ENCODE results near the gene BEGAIN. TPM values are rescaled to one million over a fixed set of nuclear protein-coding genes. Genes with fewer than 3 reads are reported as not detected.

The BEGAIN gene
- total RNA-seq = 1 to 10 TPM; 3.3 to 3.4 TPM

GRCh38 chr14:100587086-100587762 lies at the start of gene BEGAIN:
BEGAIN (minus strand) TSS chr14:100587417; CDS start chr14:100587290, 127 bp downstream.
- DNase-seq = peak; percentile 42
- ChIA-PET CTCF (interaction anchor here (1.7 kb wide), 2 partner anchors 59 to 66 kb away, joined by 5 to 6 read pairs; no protein-coding TSS in a partner anchor), POLR2A (no interaction called here)
- Mint-ChIP-seq H3K9me3 (no peaks in the 10 kb centered on the region), H3K4me1 (ENCODE audit: low read depth) (peaks cover 2% of the 10 kb centered on the region), H3K27ac (no peak within 1 kb of the TSS), H3K4me3 (peak within 1 kb of the TSS; percentile 71), H3K36me3 (no peaks in the 10 kb centered on the region), H3K27me3 (peaks cover 9% of the 10 kb centered on the region)
- intact Hi-C loops (cut with micrococcal nuclease) = no loop called here

GRCh38 chr14:100636559-100636958 lies 49.3 kb upstream of the BEGAIN start:
- no peak overlapping the region for H3K4me3 Mint-ChIP-seq
- H3K4me1 Mint-ChIP-seq (ENCODE audit: low read depth) = peaks cover 32% of the 10 kb centered on the region
- H3K27ac Mint-ChIP-seq = no peak overlapping the region
- no peaks in the 10 kb centered on the region for H3K36me3 Mint-ChIP-seq
- H3K9me3 Mint-ChIP-seq = no peaks in the 10 kb centered on the region
- intact Hi-C loops (cut with micrococcal nuclease) = no loop called here
- ChIA-PET POLR2A (no interaction called here), CTCF (interaction anchor here (3.5 kb wide), 1 partner anchor 9 kb away, joined by 26 read pairs; no protein-coding TSS in a partner anchor)
- H3K27me3 Mint-ChIP-seq = peaks cover 2% of the 10 kb centered on the region
- no peak for DNase-seq

- no peaks in the 10 kb centered on the region for H3K36me3 Mint-ChIP-seq
- no peak for DNase-seq
- POLR2A ChIA-PET = no interaction called here
- H3K27me3 Mint-ChIP-seq = no peaks in the 10 kb centered on the region
- H3K27ac Mint-ChIP-seq = no peak overlapping the region
- H3K4me3 Mint-ChIP-seq = no peak overlapping the region
- CTCF ChIA-PET = interaction anchor here (1.0 to 1.1 kb wide), 2 partner anchors 12 to 249 kb away, joined by 3 to 4 read pairs; no protein-coding TSS in a partner anchor
- no peaks in the 10 kb centered on the region for H3K9me3 Mint-ChIP-seq
- H3K4me1 Mint-ChIP-seq (ENCODE audit: low read depth) = peaks cover 6% of the 10 kb centered on the region
- intact Hi-C loops (cut with micrococcal nuclease) = no loop called here
These were observed 46.8 kb upstream of the BEGAIN start for GRCh38 chr14:100634026-100634425.

- no peak for DNase-seq
- H3K4me1 Mint-ChIP-seq (ENCODE audit: low read depth) = peaks cover 2% of the 10 kb centered on the region
- no peaks in the 10 kb centered on the region for H3K27me3 Mint-ChIP-seq
- intact Hi-C loops (cut with micrococcal nuclease) = no loop called here
- H3K9me3 Mint-ChIP-seq = no peaks in the 10 kb centered on the region
- no peak overlapping the region for H3K4me3 Mint-ChIP-seq
- CTCF ChIA-PET = interaction anchor here (0.9 to 1.1 kb wide), 3 partner anchors 12 to 249 kb away, joined by 3 to 4 read pairs (median 3); no protein-coding TSS in a partner anchor
- H3K27ac Mint-ChIP-seq = no peak overlapping the region
- no peaks in the 10 kb centered on the region for H3K36me3 Mint-ChIP-seq
- POLR2A ChIA-PET = no interaction called here
These were observed 46.2 kb upstream of the BEGAIN start for GRCh38 chr14:100633406-100633805.

GRCh38 chr14:100629696-100630095 lies 42.5 kb upstream of the BEGAIN start:
- POLR2A ChIA-PET = no interaction called here
- no peaks in the 10 kb centered on the region for H3K36me3 Mint-ChIP-seq
- no peaks in the 10 kb centered on the region for H3K4me1 Mint-ChIP-seq (ENCODE audit: low read depth)
- H3K4me3 Mint-ChIP-seq = no peak overlapping the region
- no peaks in the 10 kb centered on the region for H3K9me3 Mint-ChIP-seq
- CTCF ChIA-PET = interaction anchor here (1.5 kb wide), 1 partner anchor 16 kb away, joined by 5 read pairs; no protein-coding TSS in a partner anchor
- H3K27me3 Mint-ChIP-seq = peaks cover 2% of the 10 kb centered on the region
- intact Hi-C loops (cut with micrococcal nuclease) = no loop called here
- H3K27ac Mint-ChIP-seq = no peak overlapping the region
- no peak for DNase-seq

GRCh38 chr14:100629098-100629497 lies 41.9 kb upstream of the BEGAIN start:
- no peak overlapping the region for H3K27ac Mint-ChIP-seq
- CTCF ChIA-PET = no interaction called here
- POLR2A ChIA-PET = no interaction called here
- intact Hi-C loops (cut with micrococcal nuclease) = no loop called here
- no peaks in the 10 kb centered on the region for H3K9me3 Mint-ChIP-seq
- H3K4me3 Mint-ChIP-seq = no peak overlapping the region
- H3K4me1 Mint-ChIP-seq (ENCODE audit: low read depth) = no peaks in the 10 kb centered on the region
- H3K36me3 Mint-ChIP-seq = no peaks in the 10 kb centered on the region
- DNase-seq = no peak
- H3K27me3 Mint-ChIP-seq = peaks cover 5% of the 10 kb centered on the region

- intact Hi-C loops (cut with micrococcal nuclease) = no loop called here
- H3K36me3 Mint-ChIP-seq = no peaks in the 10 kb centered on the region
- POLR2A ChIA-PET = no interaction called here
- no peak overlapping the region for H3K27ac Mint-ChIP-seq
- H3K9me3 Mint-ChIP-seq = no peaks in the 10 kb centered on the region
- H3K4me1 Mint-ChIP-seq (ENCODE audit: low read depth) = no peaks in the 10 kb centered on the region
- H3K4me3 Mint-ChIP-seq = no peak overlapping the region
- CTCF ChIA-PET = no interaction called here
- no peak for DNase-seq
- peaks cover 9% of the 10 kb centered on the region for H3K27me3 Mint-ChIP-seq
These were observed 41.0 kb upstream of the BEGAIN start for GRCh38 chr14:100628225-100628624.

GRCh38 chr14:100626614-100627013 lies 39.4 kb upstream of the BEGAIN start:
- intact Hi-C loops (cut with micrococcal nuclease) = no loop called here
- POLR2A ChIA-PET = no interaction called here
- no peak overlapping the region for H3K4me3 Mint-ChIP-seq
- H3K4me1 Mint-ChIP-seq (ENCODE audit: low read depth) = no peaks in the 10 kb centered on the region
- DNase-seq = no peak
- no peak overlapping the region for H3K27ac Mint-ChIP-seq
- H3K27me3 Mint-ChIP-seq = peaks cover 9% of the 10 kb centered on the region
- H3K36me3 Mint-ChIP-seq = no peaks in the 10 kb centered on the region
- H3K9me3 Mint-ChIP-seq = no peaks in the 10 kb centered on the region
- CTCF ChIA-PET = interaction anchor here (0.6 to 2.0 kb wide), 3 partner anchors 9 to 28 kb away, joined by 3 to 12 read pairs (median 3); no protein-coding TSS in a partner anchor

- no peaks in the 10 kb centered on the region for H3K9me3 Mint-ChIP-seq
- no peak for DNase-seq
- no peak overlapping the region for H3K4me3 Mint-ChIP-seq
- ChIA-PET POLR2A (no interaction called here), CTCF (no interaction called here)
- intact Hi-C loops (cut with micrococcal nuclease) = no loop called here
- H3K27me3 Mint-ChIP-seq = peaks cover 9% of the 10 kb centered on the region
- H3K4me1 Mint-ChIP-seq (ENCODE audit: low read depth) = no peaks in the 10 kb centered on the region
- no peak overlapping the region for H3K27ac Mint-ChIP-seq
- H3K36me3 Mint-ChIP-seq = no peaks in the 10 kb centered on the region
These were observed 36.7 kb upstream of the BEGAIN start for GRCh38 chr14:100623961-100624360.

- peaks cover 9% of the 10 kb centered on the region for H3K27me3 Mint-ChIP-seq
These were observed 36.3 kb upstream of the BEGAIN start for GRCh38 chr14:100623557-100623956.

GRCh38 chr14:100622708-100623485 lies 35.7 kb upstream of the BEGAIN start:
- Mint-ChIP-seq H3K27me3 (peaks cover 9% of the 10 kb centered on the region), H3K27ac (no peak overlapping the region), H3K36me3 (no peaks in the 10 kb centered on the region), H3K4me1 (ENCODE audit: low read depth) (peaks cover 7% of the 10 kb centered on the region), H3K4me3 (no peak overlapping the region), H3K9me3 (no peaks in the 10 kb centered on the region)
- ChIA-PET POLR2A (no interaction called here), CTCF (interaction anchor here (0.7 kb wide), 1 partner anchor 23 kb away, joined by 3 read pairs; no protein-coding TSS in a partner anchor)
- DNase-seq = no peak
- intact Hi-C loops (cut with micrococcal nuclease) = no loop called here

More at GRCh38 chr14:100623557-100623956, 36.3 kb upstream of the BEGAIN start:
- Mint-ChIP-seq H3K36me3 (no peaks in the 10 kb centered on the region), H3K9me3 (no peaks in the 10 kb centered on the region), H3K27ac (no peak overlapping the region), H3K4me1 (ENCODE audit: low read depth) (peaks cover 3% of the 10 kb centered on the region), H3K4me3 (no peak overlapping the region)
- intact Hi-C loops (cut with micrococcal nuclease) = no loop called here
- ChIA-PET POLR2A (no interaction called here), CTCF (no interaction called here)
- no peak for DNase-seq

GRCh38 chr14:100622224-100622623 lies 35.0 kb upstream of the BEGAIN start:
- peaks cover 13% of the 10 kb centered on the region for H3K4me1 Mint-ChIP-seq (ENCODE audit: low read depth)
- no peak overlapping the region for H3K4me3 Mint-ChIP-seq
- no peaks in the 10 kb centered on the region for H3K36me3 Mint-ChIP-seq
- no peaks in the 10 kb centered on the region for H3K9me3 Mint-ChIP-seq
- POLR2A ChIA-PET = no interaction called here
- CTCF ChIA-PET = interaction anchor here (0.7 kb wide), 1 partner anchor 24 kb away, joined by 3 read pairs; no protein-coding TSS in a partner anchor
- no peak for DNase-seq
- intact Hi-C loops (cut with micrococcal nuclease) = no loop called here
- H3K27ac Mint-ChIP-seq = no peak overlapping the region
- H3K27me3 Mint-ChIP-seq = peaks cover 9% of the 10 kb centered on the region

Data from activated CD4-positive, alpha-beta memory T cell treated with anti-CD3 and anti-CD28 coated beads for 36 hours (primary cell).